CD8-positive, alpha-beta memory T cell (primary cell): Measurements from ENCODE around the gene PGBD1. TPM values are rescaled to one million over a fixed set of nuclear protein-coding genes. Genes with fewer than 3 reads are reported as not detected.

Source experiments
- CTCF ChIA-PET: fragments of 350-600 bp; sonication (Branson Sonifier 250); formaldehyde crosslinking; loops from one replicate; lab custom pipeline; 2021; ENCODE audit warnings: antibody characterized with exemption; lab: Charles Lee
- POLR2A ChIA-PET: fragments of 350-600 bp; sonication (Branson Sonifier 250); formaldehyde crosslinking; loops from one replicate; lab custom pipeline; 2021; ENCODE audit warnings: antibody characterized with exemption; lab: Charles Lee
- DNase-seq, 5 donors: peaks; one replicate each; pipeline versions ENCODE4 v3.0.0 to v3.0.0-alpha.2; 2020 to 2022; ENCODE audit warnings: mixed read lengths in 1 of 5
- H3K27ac ChIP-seq: one replicate; pipeline ENCODE4 v1.7.0; 2013; ENCODE audit warnings: low read depth, mild to moderate bottlenecking, low read length, moderate library complexity
- H3K27me3 ChIP-seq: 2 replicates; pipeline ENCODE4 v1.7.0; 2013; ENCODE audit warnings: low read length, mild to moderate bottlenecking; ENCODE audit not compliant: insufficient read depth, poor library complexity, severe bottlenecking
- H3K36me3 ChIP-seq: 2 replicates; pipeline ENCODE4 v1.7.0; 2013; ENCODE audit warnings: mild to moderate bottlenecking, low read length, moderate library complexity; ENCODE audit not compliant: insufficient read depth
- H3K4me1 ChIP-seq: 2 replicates; pipeline ENCODE4 v1.7.0; 2013; ENCODE audit warnings: mild to moderate bottlenecking, low read length, moderate library complexity; ENCODE audit not compliant: insufficient read depth
- H3K4me3 ChIP-seq: 2 replicates; pipeline ENCODE4 v1.7.0; 2013; ENCODE audit warnings: mild to moderate bottlenecking, low read length
- H3K9me3 ChIP-seq: 2 replicates; pipeline ENCODE4 v1.7.0; 2013; ENCODE audit warnings: mild to moderate bottlenecking, low read length
- H3K27ac Mint-ChIP-seq, 8 donors: one replicate each; pipeline ENCODE4 v1.8.0; 2020 to 2021; ENCODE audit warnings: mixed read lengths in 8 of 8, mild to moderate bottlenecking in 6 of 8, inconsistent platforms in 3 of 8, moderate library complexity in 3 of 8
- H3K27me3 Mint-ChIP-seq, 2 donors: one replicate each; pipeline ENCODE4 v1.8.0; 2020 to 2021; ENCODE audit warnings: mixed read lengths in 2 of 2, mild to moderate bottlenecking in 1 of 2, moderate library complexity in 1 of 2
- H3K36me3 Mint-ChIP-seq, 3 donors: one replicate each; pipeline ENCODE4 v1.8.0; 2020 to 2021; ENCODE audit warnings: mixed read lengths in 3 of 3, inconsistent platforms in 1 of 3, mild to moderate bottlenecking in 1 of 3
- H3K4me1 Mint-ChIP-seq, 3 donors: one replicate each; pipeline ENCODE4 v1.8.0; 2020 to 2021; ENCODE audit warnings: mixed read lengths in 3 of 3, inconsistent platforms in 1 of 3, mild to moderate bottlenecking in 1 of 3
- H3K4me3 Mint-ChIP-seq, 7 donors: one replicate each; pipeline ENCODE4 v1.8.0; 2020 to 2021; ENCODE audit warnings: mixed read lengths in 7 of 7, mild to moderate bottlenecking in 6 of 7, moderate library complexity in 4 of 7, inconsistent platforms in 2 of 7
- H3K9me3 Mint-ChIP-seq, 5 donors: one replicate each; pipeline ENCODE4 v1.8.0; 2020 to 2022; ENCODE audit warnings: mixed read lengths in 5 of 5, mild to moderate bottlenecking in 3 of 5, moderate library complexity in 2 of 5, inconsistent platforms in 1 of 5
- polyA plus RNA-seq: library from polyadenylated mRNA; unstranded; fragments of 300-500 nt; fragmentation: Illumina TruSeq; gene quantifications from one replicate; pipeline ENCODE4 v1.2.3, GENCODE V29; 2021
- total RNA-seq, 2 experiments: library from RNA; stranded (reverse); gene quantifications; one replicate each; pipeline ENCODE4 v1.2.3, GENCODE V29; 2021

PGBD1 gene
- total and polyA plus RNA-seq, 3 experiments from 2014 or later, result 0.87 to 5.4 (median 4.6) TPM

- Mint-ChIP-seq H3K4me3 (no peak overlapping the region), H3K36me3 (peaks cover 0 to 1% (median 0%) of the 10 kb centered on the region in 3 donors), H3K27me3 (peaks cover 3% of the 10 kb centered on the region in 2 donors), H3K4me1 (peaks cover 1 to 8% (median 5%) of the 10 kb centered on the region in 3 donors), H3K9me3 (peaks cover 0 to 9% (median 3%) of the 10 kb centered on the region in 5 donors), H3K27ac (no peak overlapping the region)
- peak in 4 of 5 donors; percentile 18 to 54 (median 33) for DNase-seq
- Histone ChIP-seq H3K9me3 (no peaks in the 10 kb centered on the region), H3K27me3 (no peaks in the 10 kb centered on the region), H3K4me3 (peak overlapping the region; percentile 80), H3K36me3 (no peaks in the 10 kb centered on the region), H3K4me1 (peaks cover 21% of the 10 kb centered on the region), H3K27ac (peak overlapping the region; percentile 96)
- CTCF ChIA-PET, result interaction anchor here (0.7 to 1.8 kb wide), 4 partner anchors 13 to 195 kb away, joined by 3 to 11 read pairs (median 6); partner anchors contain the start of genes ZKSCAN3 and ZKSCAN8
- POLR2A ChIA-PET, result interaction anchor here (0.6 to 2.1 kb wide), 8 partner anchors 13 to 524 kb away, joined by 3 to 14 read pairs (median 5); partner anchors contain the start of genes ZKSCAN4 and ZSCAN26
These were observed 55.1 kb downstream of the PGBD1 start for GRCh38 chr6:28336284-28337120.

GRCh38 chr6:28337121-28337520, 55.7 kb downstream of the PGBD1 start:
- no peak overlapping the region for H3K27ac Mint-ChIP-seq
- H3K4me3 ChIP-seq, result peak overlapping the region; percentile 80
- no peaks in the 10 kb centered on the region for H3K27me3 ChIP-seq
- H3K4me3 Mint-ChIP-seq, result no peak overlapping the region
- ChIA-PET CTCF (interaction anchor here (0.8 to 1.8 kb wide), 3 partner anchors 13 to 56 kb away, joined by 3 to 8 read pairs (median 3); partner anchors contain the start of genes PGBD1 and ZKSCAN3), POLR2A (interaction anchor here (1.4 to 2.1 kb wide), 3 partner anchors 12 to 232 kb away, joined by 6 to 7 read pairs (median 7); partner anchors contain the start of gene ZKSCAN4)
- peaks cover 3 to 5% of the 10 kb centered on the region in 2 donors for H3K27me3 Mint-ChIP-seq
- no peak for DNase-seq
- no peaks in the 10 kb centered on the region for H3K36me3 ChIP-seq
- peaks cover 0 to 9% (median 3%) of the 10 kb centered on the region in 5 donors for H3K9me3 Mint-ChIP-seq
- H3K9me3 ChIP-seq, result no peaks in the 10 kb centered on the region
- peaks cover 1 to 8% (median 5%) of the 10 kb centered on the region in 3 donors for H3K4me1 Mint-ChIP-seq
- peaks cover 0 to 1% (median 0%) of the 10 kb centered on the region in 3 donors for H3K36me3 Mint-ChIP-seq
- peaks cover 21% of the 10 kb centered on the region for H3K4me1 ChIP-seq
- peak overlapping the region; percentile 96 for H3K27ac ChIP-seq

- peaks cover 13% of the 10 kb centered on the region for H3K4me1 ChIP-seq
- CTCF ChIA-PET, result interaction anchor here (1.2 kb wide), 1 partner anchor 15 kb away, joined by 6 read pairs; no protein-coding TSS in a partner anchor
These were observed 59.1 kb downstream of the PGBD1 start for GRCh38 chr6:28340310-28341095.

GRCh38 chr6:28343898-28344677, 62.7 kb downstream of the PGBD1 start:
- Histone ChIP-seq H3K27ac (no peak overlapping the region), H3K9me3 (no peaks in the 10 kb centered on the region), H3K27me3 (peaks cover 7% of the 10 kb centered on the region), H3K4me1 (no peaks in the 10 kb centered on the region), H3K36me3 (no peaks in the 10 kb centered on the region), H3K4me3 (no peak overlapping the region)
- no peak overlapping the region for H3K4me3 Mint-ChIP-seq
- ChIA-PET CTCF (interaction anchor here (1.3 kb wide), 1 partner anchor 12 kb away, joined by 3 read pairs; no protein-coding TSS in a partner anchor), POLR2A (no interaction called here)
- H3K9me3 Mint-ChIP-seq, result peaks cover 0 to 9% (median 3%) of the 10 kb centered on the region in 5 donors
- H3K4me1 Mint-ChIP-seq, result no peaks in the 10 kb centered on the region
- no peak overlapping the region for H3K27ac Mint-ChIP-seq
- peaks cover 0 to 1% (median 0%) of the 10 kb centered on the region in 3 donors for H3K36me3 Mint-ChIP-seq
- H3K27me3 Mint-ChIP-seq, result peaks cover 21 to 41% of the 10 kb centered on the region in 2 donors
- DNase-seq, result no peak

More at GRCh38 chr6:28340310-28341095, 59.1 kb downstream of the PGBD1 start:
- H3K9me3 ChIP-seq, result no peaks in the 10 kb centered on the region
- H3K27ac ChIP-seq, result no peak overlapping the region
- Mint-ChIP-seq H3K4me1 (no peaks in the 10 kb centered on the region), H3K36me3 (peaks cover 0 to 1% (median 0%) of the 10 kb centered on the region in 3 donors), H3K27me3 (peaks cover 9 to 24% of the 10 kb centered on the region in 2 donors), H3K4me3 (peak overlapping the region in 1 of 7 donors; percentile 46), H3K27ac (no peak overlapping the region), H3K9me3 (peaks cover 0 to 9% (median 3%) of the 10 kb centered on the region in 5 donors)
- POLR2A ChIA-PET, result no interaction called here
- H3K27me3 ChIP-seq, result peaks cover 3% of the 10 kb centered on the region
- no peaks in the 10 kb centered on the region for H3K36me3 ChIP-seq
- H3K4me3 ChIP-seq, result no peak overlapping the region
- no peak for DNase-seq

GRCh38 chr6:28345201-28345600, 63.8 kb downstream of the PGBD1 start:
- no peak overlapping the region for H3K27ac ChIP-seq
- POLR2A ChIA-PET, result no interaction called here
- peaks cover 7% of the 10 kb centered on the region for H3K27me3 ChIP-seq
- Mint-ChIP-seq H3K27ac (no peak overlapping the region), H3K4me3 (no peak overlapping the region), H3K9me3 (peaks cover 0 to 8% (median 0%) of the 10 kb centered on the region in 5 donors), H3K36me3 (peaks cover 0 to 7% (median 1%) of the 10 kb centered on the region in 3 donors), H3K27me3 (peaks cover 22 to 41% of the 10 kb centered on the region in 2 donors), H3K4me1 (peaks cover 7 to 10% (median 9%) of the 10 kb centered on the region in 3 donors)
- no peaks in the 10 kb centered on the region for H3K4me1 ChIP-seq
- no peak for DNase-seq
- CTCF ChIA-PET, result interaction anchor here (1.3 kb wide), 1 partner anchor 11 kb away, joined by 3 read pairs; no protein-coding TSS in a partner anchor
- no peaks in the 10 kb centered on the region for H3K9me3 ChIP-seq
- H3K36me3 ChIP-seq, result no peaks in the 10 kb centered on the region
- H3K4me3 ChIP-seq, result no peak overlapping the region

- peaks cover 11% of the 10 kb centered on the region for H3K4me1 ChIP-seq
- POLR2A ChIA-PET, result no interaction called here
- CTCF ChIA-PET, result interaction anchor here (0.8 kb wide), 1 partner anchor 9 kb away, joined by 3 read pairs; no protein-coding TSS in a partner anchor
- no peak overlapping the region for H3K27ac ChIP-seq
- H3K36me3 Mint-ChIP-seq, result peaks cover 0 to 8% (median 0%) of the 10 kb centered on the region in 3 donors
- DNase-seq, result no peak
- H3K4me1 Mint-ChIP-seq, result peaks cover 24 to 29% (median 29%) of the 10 kb centered on the region in 3 donors
- H3K4me3 ChIP-seq, result no peak overlapping the region
- no peaks in the 10 kb centered on the region for H3K9me3 ChIP-seq
- H3K4me3 Mint-ChIP-seq, result no peak overlapping the region
- H3K27me3 ChIP-seq, result peaks cover 7% of the 10 kb centered on the region
- H3K27me3 Mint-ChIP-seq, result peaks cover 22 to 36% of the 10 kb centered on the region in 2 donors
- no peaks in the 10 kb centered on the region for H3K36me3 ChIP-seq
- no peak overlapping the region for H3K27ac Mint-ChIP-seq
- no peaks in the 10 kb centered on the region for H3K9me3 Mint-ChIP-seq
These were observed 65.7 kb downstream of the PGBD1 start for GRCh38 chr6:28347119-28347518.
